T-helper 1 cell treated with Interleukin-12 subunit alpha and Interleukin-12 subunit beta and Interleukin-4 antibody, amounts not matched to agents 30 μg/mL and 1 μg/mL, for 36 hours (primary cell): Measurements from ENCODE around the gene NLRC5.
A peak's percentile ranks its signal among the peaks of the same experiment; 100 is the strongest.

Source experiments
- H3K27ac Mint-ChIP-seq: one replicate; pipeline ENCODE4 v1.8.0; 2021; ENCODE audit warnings: mild to moderate bottlenecking, mixed read lengths
- H3K27me3 Mint-ChIP-seq: one replicate; pipeline ENCODE4 v1.8.0; 2021; ENCODE audit warnings: low read depth, mixed read lengths
- H3K36me3 Mint-ChIP-seq: one replicate; pipeline ENCODE4 v1.8.0; 2021; ENCODE audit warnings: low read depth, mixed read lengths
- H3K4me1 Mint-ChIP-seq: one replicate; pipeline ENCODE4 v1.8.0; 2021; ENCODE audit warnings: low read depth, mixed read lengths
- H3K4me3 Mint-ChIP-seq: one replicate; pipeline ENCODE4 v1.8.0; 2021; ENCODE audit warnings: mild to moderate bottlenecking, moderate library complexity, mixed read lengths
- H3K9me3 Mint-ChIP-seq: one replicate; pipeline ENCODE4 v1.8.0; 2021; ENCODE audit warnings: mixed read lengths

NLRC5 gene

GRCh38 chr16:56988948-56989945 is at the start of gene NLRC5:
NLRC5 (plus strand) TSS chr16:56989557; CDS start chr16:57020713, 31,156 bp downstream.
- Mint-ChIP-seq H3K4me1 (peaks cover 68% of the 10 kb centered on the region), H3K4me3 (peak within 1 kb of the TSS; percentile 98), H3K27me3 (no peaks in the 10 kb centered on the region), H3K27ac (peak within 1 kb of the TSS; percentile 97), H3K9me3 (no peaks in the 10 kb centered on the region), H3K36me3 (peaks cover 57% of the 10 kb centered on the region)

GRCh38 chr16:56939801-56940200 is 49.6 kb upstream of the NLRC5 start:
- Mint-ChIP-seq H3K27me3 (no peaks in the 10 kb centered on the region), H3K4me3 (peak overlapping the region; percentile 85), H3K36me3 (peaks cover 75% of the 10 kb centered on the region), H3K27ac (peak overlapping the region; percentile 59), H3K9me3 (no peaks in the 10 kb centered on the region), H3K4me1 (peaks cover 71% of the 10 kb centered on the region)

DNA sequence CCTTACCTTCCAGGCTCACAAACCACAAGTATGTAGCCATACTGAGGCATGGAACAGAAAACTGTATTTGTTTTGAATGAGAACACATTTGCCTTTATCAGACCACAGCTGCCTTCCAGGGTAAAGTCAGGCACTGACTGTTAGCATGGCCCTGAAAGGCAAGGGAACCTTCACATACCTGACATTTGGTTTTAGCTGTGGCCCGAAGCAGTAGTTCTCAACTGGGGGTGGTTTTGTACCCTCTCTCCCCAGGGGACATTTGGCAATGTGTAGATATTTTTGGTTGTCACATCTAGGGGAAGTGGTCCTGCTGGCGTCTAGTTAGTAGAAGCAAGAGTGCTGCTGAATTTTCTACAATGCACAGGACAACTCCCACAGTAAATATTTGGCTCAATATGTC is 48.3 kb upstream of the NLRC5 start:
- Mint-ChIP-seq H3K9me3 (no peaks in the 10 kb centered on the region), H3K36me3 (peaks cover 67% of the 10 kb centered on the region), H3K4me3 (no peak overlapping the region), H3K27me3 (no peaks in the 10 kb centered on the region), H3K4me1 (peaks cover 63% of the 10 kb centered on the region), H3K27ac (no peak overlapping the region)

DNA sequence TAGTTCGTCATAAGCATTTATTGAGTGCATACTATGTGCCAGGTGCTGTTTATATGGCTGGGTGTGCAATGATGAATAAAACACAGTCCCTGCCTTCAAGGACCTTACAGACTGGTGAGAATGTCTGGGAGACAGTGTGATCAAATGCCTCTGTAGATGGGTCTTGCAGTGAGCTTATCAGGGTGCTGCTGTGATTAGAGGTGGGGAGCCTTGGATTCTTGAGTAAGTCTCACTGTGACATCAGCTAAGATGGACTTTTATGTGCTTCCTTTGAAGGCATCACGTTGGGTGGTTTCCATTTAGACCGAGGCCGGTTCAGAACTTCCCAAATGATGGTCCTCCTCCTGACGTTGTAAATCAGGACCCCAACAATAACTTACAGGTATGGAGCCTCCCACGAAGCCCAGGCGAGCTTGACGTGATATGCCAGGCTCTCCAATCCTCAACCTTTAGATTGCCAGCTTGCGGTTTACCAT is 47.5 kb upstream of the NLRC5 start:
- Mint-ChIP-seq H3K36me3 (peaks cover 63% of the 10 kb centered on the region), H3K27me3 (no peaks in the 10 kb centered on the region), H3K4me1 (peaks cover 59% of the 10 kb centered on the region), H3K9me3 (no peaks in the 10 kb centered on the region), H3K4me3 (no peak overlapping the region), H3K27ac (peak overlapping the region; percentile 36)

GRCh38 chr16:56943761-56944375 is 45.5 kb upstream of the NLRC5 start:
- H3K4me1 Mint-ChIP-seq, result peaks cover 41% of the 10 kb centered on the region
- H3K4me3 Mint-ChIP-seq, result no peak overlapping the region
- H3K27me3 Mint-ChIP-seq, result no peaks in the 10 kb centered on the region
- H3K27ac Mint-ChIP-seq, result peak overlapping the region; percentile 50
- peaks cover 49% of the 10 kb centered on the region for H3K36me3 Mint-ChIP-seq
- no peaks in the 10 kb centered on the region for H3K9me3 Mint-ChIP-seq

- Mint-ChIP-seq H3K27me3 (no peaks in the 10 kb centered on the region), H3K27ac (peak overlapping the region; percentile 62), H3K4me3 (no peak overlapping the region), H3K36me3 (peaks cover 39% of the 10 kb centered on the region), H3K9me3 (no peaks in the 10 kb centered on the region), H3K4me1 (peaks cover 32% of the 10 kb centered on the region)
These were observed 44.2 kb upstream of the NLRC5 start for GRCh38 chr16:56944954-56945839.

- no peak overlapping the region for H3K27ac Mint-ChIP-seq
These were observed 43.4 kb upstream of the NLRC5 start for GRCh38 chr16:56945847-56946527.

GRCh38 chr16:56946767-56947603 is 42.4 kb upstream of the NLRC5 start:
- Mint-ChIP-seq H3K27ac (peak overlapping the region; percentile 49), H3K27me3 (no peaks in the 10 kb centered on the region), H3K9me3 (no peaks in the 10 kb centered on the region), H3K4me1 (peaks cover 40% of the 10 kb centered on the region), H3K4me3 (no peak overlapping the region), H3K36me3 (peaks cover 31% of the 10 kb centered on the region)

More at GRCh38 chr16:56945847-56946527, 43.4 kb upstream of the NLRC5 start:
- Mint-ChIP-seq H3K9me3 (no peaks in the 10 kb centered on the region), H3K4me1 (peaks cover 37% of the 10 kb centered on the region), H3K27me3 (no peaks in the 10 kb centered on the region), H3K36me3 (peaks cover 37% of the 10 kb centered on the region), H3K4me3 (no peak overlapping the region)

- Mint-ChIP-seq H3K27me3 (no peaks in the 10 kb centered on the region), H3K4me1 (peaks cover 39% of the 10 kb centered on the region), H3K27ac (peak overlapping the region; percentile 36), H3K36me3 (peaks cover 29% of the 10 kb centered on the region), H3K4me3 (no peak overlapping the region), H3K9me3 (no peaks in the 10 kb centered on the region)
These were observed 41.8 kb upstream of the NLRC5 start for GRCh38 chr16:56947604-56947995.

DNA sequence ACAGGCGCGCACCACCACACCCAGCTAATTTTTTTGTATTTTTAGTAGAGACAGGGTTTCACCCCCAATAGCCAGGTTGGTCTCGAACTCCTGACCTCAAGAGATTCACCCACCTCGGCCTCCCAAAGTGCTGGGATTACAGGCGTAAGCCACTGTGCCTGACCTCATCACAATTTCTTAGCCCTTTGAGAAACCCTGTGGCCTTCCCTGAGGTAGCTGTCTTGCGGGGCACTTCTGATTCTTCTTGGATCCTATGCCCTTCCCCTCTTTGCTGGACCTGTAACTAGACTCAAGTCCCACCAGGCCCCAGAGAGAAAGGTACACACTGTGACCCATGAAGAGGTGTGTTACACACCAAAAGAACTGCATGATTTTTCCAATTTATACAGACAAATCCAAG is 41.1 kb upstream of the NLRC5 start:
- Mint-ChIP-seq H3K27me3 (no peaks in the 10 kb centered on the region), H3K4me3 (no peak overlapping the region), H3K27ac (peak overlapping the region; percentile 74), H3K36me3 (peaks cover 23% of the 10 kb centered on the region), H3K4me1 (peaks cover 33% of the 10 kb centered on the region), H3K9me3 (no peaks in the 10 kb centered on the region)

DNA sequence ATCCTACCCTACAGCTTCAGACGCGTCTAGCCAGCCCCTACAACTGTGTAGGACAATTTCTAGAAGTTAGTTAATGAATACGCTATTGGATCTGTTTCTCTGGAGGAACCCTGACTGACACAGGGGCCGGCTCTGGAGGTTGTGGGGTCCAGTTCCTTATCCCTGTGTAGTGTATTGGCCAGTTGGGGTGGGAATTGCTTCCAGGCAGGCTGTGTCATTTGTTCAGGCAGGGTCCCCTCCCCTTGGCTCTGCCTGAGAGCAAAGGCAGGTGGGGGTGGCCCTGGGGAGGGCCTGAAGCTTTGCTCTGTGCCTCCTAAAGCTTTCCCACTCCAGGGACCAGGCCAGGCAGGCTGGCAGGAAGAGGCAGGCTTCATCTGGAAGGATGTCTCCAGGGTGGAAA is 39.3 kb upstream of the NLRC5 start:
- peaks cover 19% of the 10 kb centered on the region for H3K4me1 Mint-ChIP-seq
- peaks cover 9% of the 10 kb centered on the region for H3K36me3 Mint-ChIP-seq
- no peak overlapping the region for H3K4me3 Mint-ChIP-seq
- H3K27ac Mint-ChIP-seq, result no peak overlapping the region
- H3K27me3 Mint-ChIP-seq, result no peaks in the 10 kb centered on the region
- H3K9me3 Mint-ChIP-seq, result no peaks in the 10 kb centered on the region

DNA sequence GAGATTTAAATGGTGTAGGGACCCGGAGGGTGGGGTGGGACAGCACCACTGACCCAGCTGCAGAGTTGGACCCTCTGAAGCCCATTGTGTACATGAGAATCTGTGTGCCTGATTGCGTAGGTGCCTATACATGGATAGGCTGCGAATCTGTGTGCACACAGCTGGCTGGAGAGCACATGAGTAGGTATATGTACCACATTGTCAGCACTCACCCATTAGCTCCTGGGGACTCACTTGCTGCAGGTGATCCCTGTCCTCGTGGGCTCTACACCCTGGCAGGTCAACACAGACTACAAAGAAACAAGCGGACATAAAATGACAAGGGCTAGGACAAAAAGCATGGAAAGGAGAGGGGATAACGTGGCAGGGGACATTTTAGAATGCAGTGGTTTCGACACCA is 38.9 kb upstream of the NLRC5 start:
- Mint-ChIP-seq H3K27me3 (no peaks in the 10 kb centered on the region), H3K4me3 (no peak overlapping the region), H3K36me3 (peaks cover 8% of the 10 kb centered on the region), H3K9me3 (no peaks in the 10 kb centered on the region), H3K4me1 (peaks cover 18% of the 10 kb centered on the region), H3K27ac (peak overlapping the region; percentile 24)
